ENCODE results near the gene NIP7. TPM values are rescaled to one million over a fixed set of nuclear protein-coding genes. Genes with fewer than 3 reads are reported as not detected.

NIP7 gene
- total and polyA plus RNA-seq, 2 donors from 2014 or later = 9.9 to 20.2 TPM

GRCh38 chr16:69326172-69326873 lies 13.2 kb upstream of the NIP7 start:
- intact Hi-C loops (cut with DNase I) = no loop called here
- FAIRE-seq (no peak), DNase-seq (peak in 1 of 5 donors; percentile 63)
- TF ChIP-seq CTCF (IDR thresholded peaks at IDR 0.05; ENCODE audit: borderline replicate concordance, extremely low read depth, insufficient read depth) = no peak
- Histone ChIP-seq H3K36me3 (ENCODE audit: control insufficient read depth in 2 of 3, insufficient read depth in 3 of 3, low read length in 3 of 3) (peaks cover 8 to 31% (median 22%) of the 10 kb centered on the region in 3 donors), H3K4me3 (ENCODE audit: low read length in 3 of 3) (peak overlapping the region in 2 of 3 donors; percentile 16 to 43), H3K27ac (ENCODE audit: low read depth in 2 of 2, low read length in 2 of 2) (peak overlapping the region; percentile 77 to 86), H3K27me3 (ENCODE audit: control insufficient read depth, insufficient read depth, low read length) (no peaks in the 10 kb centered on the region), H3K4me1 (ENCODE audit: control insufficient read depth in 2 of 3, insufficient read depth in 2 of 3, low read depth in 1 of 3, low read length in 3 of 3) (peaks cover 0 to 45% (median 36%) of the 10 kb centered on the region in 3 donors), H3K9me3 (ENCODE audit: control insufficient read depth in 2 of 3, insufficient read depth in 1 of 3, low read length in 3 of 3) (no peaks in the 10 kb centered on the region), H3K9ac (ENCODE audit: low read length in 3 of 3) (peak overlapping the region in 1 of 3 donors; percentile 47)

GRCh38 chr16:69327585-69328310 lies 11.8 kb upstream of the NIP7 start:
- Histone ChIP-seq H3K36me3 (ENCODE audit: control insufficient read depth in 2 of 3, insufficient read depth in 3 of 3, low read length in 3 of 3) (peaks cover 8 to 26% (median 15%) of the 10 kb centered on the region in 3 donors), H3K9ac (ENCODE audit: low read length in 3 of 3) (no peak overlapping the region), H3K4me1 (ENCODE audit: control insufficient read depth in 2 of 3, insufficient read depth in 2 of 3, low read depth in 1 of 3, low read length in 3 of 3) (peaks cover 0 to 41% (median 36%) of the 10 kb centered on the region in 3 donors)

GRCh38 chr16:69328854-69329316 lies 10.7 kb upstream of the NIP7 start:
- Histone ChIP-seq H3K36me3 (ENCODE audit: control insufficient read depth in 2 of 3, insufficient read depth in 3 of 3, low read length in 3 of 3) (peaks cover 7 to 28% (median 17%) of the 10 kb centered on the region in 3 donors), H3K4me3 (ENCODE audit: low read length in 3 of 3) (peak overlapping the region; percentile 57 to 84 (median 80)), H3K9ac (ENCODE audit: low read length in 3 of 3) (peak overlapping the region in 2 of 3 donors; percentile 1 to 68), H3K27ac (ENCODE audit: low read depth in 2 of 2, low read length in 2 of 2) (peak overlapping the region; percentile 51 to 71), H3K27me3 (ENCODE audit: control insufficient read depth, insufficient read depth, low read length) (no peaks in the 10 kb centered on the region), H3K9me3 (ENCODE audit: control insufficient read depth in 2 of 3, insufficient read depth in 1 of 3, low read length in 3 of 3) (no peaks in the 10 kb centered on the region), H3K4me1 (ENCODE audit: control insufficient read depth in 2 of 3, insufficient read depth in 2 of 3, low read depth in 1 of 3, low read length in 3 of 3) (peaks cover 0 to 40% (median 30%) of the 10 kb centered on the region in 3 donors)
- FAIRE-seq = no peak
- TF ChIP-seq CTCF (IDR thresholded peaks at IDR 0.05; ENCODE audit: borderline replicate concordance, extremely low read depth, insufficient read depth) = no peak
- DNase-seq = peak in 1 of 5 donors; percentile 41
- intact Hi-C loops (cut with DNase I) = no loop called here

More at GRCh38 chr16:69327585-69328310, 11.8 kb upstream of the NIP7 start:
- peak overlapping the region in 2 of 3 donors; percentile 80 to 84 for H3K4me3 ChIP-seq (ENCODE audit: low read length in 3 of 3)
- peak overlapping the region; percentile 41 to 77 for H3K27ac ChIP-seq (ENCODE audit: low read depth in 2 of 2, low read length in 2 of 2)
- DNase-seq (peak in 1 of 5 donors; percentile 18), FAIRE-seq (no peak)
- H3K27me3 ChIP-seq (ENCODE audit: control insufficient read depth, insufficient read depth, low read length) = no peaks in the 10 kb centered on the region
- intact Hi-C loops (cut with DNase I) = no loop called here
- TF ChIP-seq CTCF (IDR thresholded peaks at IDR 0.05; ENCODE audit: borderline replicate concordance, extremely low read depth, insufficient read depth) = no peak
- H3K9me3 ChIP-seq (ENCODE audit: control insufficient read depth in 2 of 3, insufficient read depth in 1 of 3, low read length in 3 of 3) = no peaks in the 10 kb centered on the region
